Activated T-cell treated with anti-CD3 and anti-CD28 coated beads, Interleukin-2, amount 50 U/mL, for 24 hours (primary cell): ENCODE measurements around the gene HIVEP2.
A peak's percentile ranks its signal among the peaks of the same experiment; 100 is the strongest.

Source experiments
- DNase-seq: peaks from one replicate; pipeline ENCODE4 v3.0.0-alpha.2; 2020
- H3K27ac Mint-ChIP-seq: 2 replicates; pipeline ENCODE4 v1.8.0; 2020; ENCODE audit warnings: mild to moderate bottlenecking, mixed read lengths
- H3K27me3 Mint-ChIP-seq: 2 replicates; pipeline ENCODE4 v1.8.0; 2020; ENCODE audit warnings: mixed read lengths
- H3K36me3 Mint-ChIP-seq: 2 replicates; pipeline ENCODE4 v1.8.0; 2020; ENCODE audit warnings: low read depth, mixed read lengths
- H3K4me1 Mint-ChIP-seq: 2 replicates; pipeline ENCODE4 v1.8.0; 2020; ENCODE audit warnings: low read depth, mixed read lengths
- H3K4me3 Mint-ChIP-seq: 2 replicates; pipeline ENCODE4 v1.8.0; 2020; ENCODE audit warnings: mild to moderate bottlenecking, moderate library complexity, mixed read lengths
- H3K9me3 Mint-ChIP-seq: 2 replicates; pipeline ENCODE4 v1.8.0; 2020; ENCODE audit warnings: mixed read lengths

Gene HIVEP2

DNA sequence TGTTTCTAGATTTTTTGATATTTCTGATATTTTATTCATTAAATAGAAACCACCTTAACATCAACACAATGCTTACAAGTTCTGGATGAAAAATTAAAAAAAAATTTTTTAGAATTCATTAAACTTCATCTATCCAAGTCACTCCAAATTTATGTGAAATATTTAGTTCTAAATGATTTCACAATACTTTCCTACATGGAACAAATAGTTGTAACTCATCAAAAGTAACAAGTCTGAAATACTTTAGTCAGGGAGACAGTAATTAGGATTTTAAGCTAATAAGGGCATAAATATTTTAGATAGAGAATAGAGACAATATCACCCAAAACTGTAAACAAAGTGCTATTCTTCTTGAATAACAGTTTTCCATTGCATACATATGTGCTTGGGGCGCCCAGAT lies 147.8 kb downstream of the HIVEP2 start:
- H3K9me3 Mint-ChIP-seq = peaks cover 8% of the 10 kb centered on the region
- no peak overlapping the region for H3K4me3 Mint-ChIP-seq
- H3K4me1 Mint-ChIP-seq = peaks cover 87% of the 10 kb centered on the region
- no peak overlapping the region for H3K27ac Mint-ChIP-seq
- no peaks in the 10 kb centered on the region for H3K27me3 Mint-ChIP-seq
- DNase-seq = no peak
- peaks cover 59% of the 10 kb centered on the region for H3K36me3 Mint-ChIP-seq

DNA sequence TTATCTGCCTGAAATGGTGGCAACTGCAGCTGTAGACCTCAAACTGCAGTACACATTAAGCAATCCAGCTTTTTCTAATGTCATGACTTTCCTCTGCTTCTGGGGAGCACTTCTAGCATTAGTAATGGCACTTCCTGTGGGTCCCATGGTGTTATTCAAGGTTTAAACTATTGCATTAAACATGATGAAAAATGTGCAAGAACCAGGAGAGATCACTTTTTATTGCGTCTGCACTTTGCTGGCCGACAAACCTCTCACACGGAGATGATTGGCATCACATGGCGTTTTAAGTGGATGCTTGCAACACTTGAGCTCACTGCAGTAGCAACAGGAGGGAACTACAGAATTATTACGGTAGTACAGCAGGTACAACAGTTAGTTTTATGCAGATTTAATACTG lies 148.4 kb downstream of the HIVEP2 start:
- Mint-ChIP-seq H3K27ac (peak overlapping the region; percentile 9), H3K36me3 (peaks cover 58% of the 10 kb centered on the region), H3K9me3 (peaks cover 4% of the 10 kb centered on the region), H3K4me3 (no peak overlapping the region), H3K27me3 (no peaks in the 10 kb centered on the region), H3K4me1 (peaks cover 87% of the 10 kb centered on the region)
- DNase-seq = no peak

DNA sequence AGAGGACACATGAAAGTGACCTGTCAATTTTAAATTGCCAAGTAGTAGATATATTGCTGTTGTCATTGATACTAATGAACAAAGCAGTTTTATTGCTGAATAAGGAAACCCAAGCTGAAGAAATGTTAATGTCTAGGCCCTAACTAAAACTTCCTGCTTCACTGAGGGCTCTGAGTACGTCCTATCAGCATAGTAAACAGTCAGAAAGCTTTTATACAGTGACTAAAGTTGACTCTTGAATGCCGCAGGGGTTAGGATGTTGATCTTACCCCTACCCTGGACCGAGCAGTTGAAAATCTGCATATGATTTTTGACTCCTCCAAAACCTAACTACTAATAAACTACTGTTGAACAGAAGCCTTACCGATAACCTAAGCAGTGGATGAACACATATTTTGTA lies 149.0 kb downstream of the HIVEP2 start:
- Mint-ChIP-seq H3K4me1 (peaks cover 86% of the 10 kb centered on the region), H3K27ac (peak overlapping the region; percentile 72), H3K36me3 (peaks cover 53% of the 10 kb centered on the region), H3K9me3 (peaks cover 3% of the 10 kb centered on the region), H3K27me3 (no peaks in the 10 kb centered on the region), H3K4me3 (no peak overlapping the region)
- DNase-seq = no peak

DNA sequence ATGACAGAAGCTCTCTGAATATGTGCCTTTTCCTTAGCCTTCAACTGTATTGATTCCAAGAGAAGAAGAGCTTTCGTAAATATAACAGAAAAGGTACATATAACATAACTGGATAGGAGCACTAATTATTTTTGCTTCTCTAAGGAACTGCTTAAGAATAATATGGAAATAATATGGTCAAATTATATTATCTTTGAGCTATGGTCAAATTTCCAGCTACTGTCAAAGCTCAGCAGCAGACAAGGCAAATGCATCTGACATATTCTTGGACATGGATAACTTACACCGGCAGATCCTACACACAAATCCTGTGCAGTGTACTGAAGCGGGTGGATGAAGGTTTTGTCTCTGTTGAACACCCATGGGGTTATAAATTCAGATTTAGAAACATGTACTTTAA lies 150.6 kb downstream of the HIVEP2 start:
- peaks cover 51% of the 10 kb centered on the region for H3K36me3 Mint-ChIP-seq
- H3K4me3 Mint-ChIP-seq = no peak overlapping the region
- H3K27me3 Mint-ChIP-seq = no peaks in the 10 kb centered on the region
- peaks cover 82% of the 10 kb centered on the region for H3K4me1 Mint-ChIP-seq
- no peak for DNase-seq
- H3K9me3 Mint-ChIP-seq = peaks cover 3% of the 10 kb centered on the region
- H3K27ac Mint-ChIP-seq = no peak overlapping the region

DNA sequence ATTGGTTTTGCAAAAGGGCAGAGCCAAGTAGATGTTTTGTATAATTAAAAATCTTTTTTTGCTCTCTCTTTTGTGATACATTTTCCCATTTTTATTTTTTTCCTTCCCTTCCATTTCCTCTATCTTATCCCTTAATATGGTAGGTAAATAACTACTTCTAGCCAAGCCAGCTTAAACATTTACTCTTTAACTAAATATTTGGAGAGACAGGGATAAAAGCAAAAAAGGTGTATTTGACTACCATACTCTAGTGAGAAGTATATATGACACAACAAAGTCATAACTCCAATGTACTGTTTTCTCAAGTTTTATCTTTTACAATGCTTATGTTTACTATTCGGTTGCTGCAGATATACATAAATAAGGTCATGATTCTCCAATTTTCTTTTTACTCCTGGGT lies 154.7 kb downstream of the HIVEP2 start:
- Mint-ChIP-seq H3K4me1 (peaks cover 82% of the 10 kb centered on the region), H3K4me3 (no peak overlapping the region), H3K36me3 (peaks cover 60% of the 10 kb centered on the region), H3K27ac (no peak overlapping the region), H3K27me3 (no peaks in the 10 kb centered on the region), H3K9me3 (peaks cover 5% of the 10 kb centered on the region)
- DNase-seq = no peak

DNA sequence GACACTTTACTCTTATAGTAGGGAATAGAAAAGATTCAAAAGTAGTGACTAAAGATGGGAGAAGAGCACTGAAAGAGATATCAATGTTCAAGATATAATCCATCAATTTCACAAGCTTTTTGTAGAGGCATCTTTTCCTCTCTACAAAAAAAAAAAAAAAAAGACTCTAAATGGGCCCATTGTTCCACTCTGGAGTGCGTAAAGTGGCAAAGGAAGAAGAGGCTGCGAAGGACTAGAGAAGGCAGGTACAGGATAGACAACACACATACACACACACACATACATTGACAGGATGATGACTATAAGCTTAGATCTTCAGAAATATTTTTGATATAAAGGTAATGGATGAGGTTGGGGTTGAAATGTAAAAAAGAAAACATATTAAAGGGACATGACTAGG lies 157.6 kb downstream of the HIVEP2 start:
- H3K27ac Mint-ChIP-seq = peak overlapping the region; percentile 79
- peaks cover 79% of the 10 kb centered on the region for H3K4me1 Mint-ChIP-seq
- no peak overlapping the region for H3K4me3 Mint-ChIP-seq
- no peaks in the 10 kb centered on the region for H3K27me3 Mint-ChIP-seq
- H3K36me3 Mint-ChIP-seq = peaks cover 62% of the 10 kb centered on the region
- DNase-seq = no peak
- peaks cover 5% of the 10 kb centered on the region for H3K9me3 Mint-ChIP-seq

DNA sequence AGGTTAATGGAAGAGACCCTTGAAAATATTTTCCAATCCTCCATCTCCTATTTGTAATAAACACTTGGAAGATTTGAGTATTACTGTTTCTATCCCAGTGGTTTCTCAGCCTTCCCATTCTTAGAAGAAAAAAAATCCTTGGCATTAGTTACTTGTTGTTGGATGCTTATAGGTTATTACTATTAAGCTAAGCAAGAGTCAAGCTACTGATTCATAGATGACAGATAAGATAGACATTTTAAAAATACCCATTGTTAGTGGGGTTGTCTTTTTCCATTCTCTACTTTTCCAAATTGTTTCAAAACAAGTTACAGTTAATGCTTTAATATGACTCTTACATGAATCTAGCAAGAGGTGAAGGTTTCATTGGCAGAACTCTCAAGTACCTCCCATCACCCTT lies 158.5 kb downstream of the HIVEP2 start:
- Mint-ChIP-seq H3K27me3 (no peaks in the 10 kb centered on the region), H3K27ac (peak overlapping the region; percentile 76), H3K9me3 (peaks cover 5% of the 10 kb centered on the region), H3K4me1 (peaks cover 79% of the 10 kb centered on the region), H3K36me3 (peaks cover 64% of the 10 kb centered on the region), H3K4me3 (no peak overlapping the region)
- no peak for DNase-seq

DNA sequence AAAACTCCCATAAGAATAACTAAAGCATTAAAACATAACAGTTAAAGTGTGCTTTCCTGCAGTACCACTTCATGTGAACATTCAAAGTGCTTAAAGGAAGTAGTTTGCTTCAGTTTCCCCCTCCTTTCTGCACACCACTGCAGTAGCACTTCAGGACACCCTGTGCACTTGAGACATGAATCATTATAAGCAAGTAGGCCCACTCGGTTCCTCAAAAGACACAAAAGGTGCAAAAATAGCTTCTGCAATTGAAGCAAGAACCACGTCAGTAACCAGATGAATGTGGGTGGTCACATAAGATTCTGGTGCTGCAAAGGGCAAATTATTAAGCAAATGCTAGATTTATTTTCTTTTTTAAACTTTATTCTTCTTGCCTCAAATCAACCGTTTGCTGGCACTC lies 160.6 kb downstream of the HIVEP2 start:
- no peak overlapping the region for H3K4me3 Mint-ChIP-seq
- peaks cover 5% of the 10 kb centered on the region for H3K9me3 Mint-ChIP-seq
- H3K36me3 Mint-ChIP-seq = peaks cover 68% of the 10 kb centered on the region
- peak overlapping the region; percentile 92 for H3K27ac Mint-ChIP-seq
- H3K4me1 Mint-ChIP-seq = peaks cover 79% of the 10 kb centered on the region
- DNase-seq = no peak
- no peaks in the 10 kb centered on the region for H3K27me3 Mint-ChIP-seq

DNA sequence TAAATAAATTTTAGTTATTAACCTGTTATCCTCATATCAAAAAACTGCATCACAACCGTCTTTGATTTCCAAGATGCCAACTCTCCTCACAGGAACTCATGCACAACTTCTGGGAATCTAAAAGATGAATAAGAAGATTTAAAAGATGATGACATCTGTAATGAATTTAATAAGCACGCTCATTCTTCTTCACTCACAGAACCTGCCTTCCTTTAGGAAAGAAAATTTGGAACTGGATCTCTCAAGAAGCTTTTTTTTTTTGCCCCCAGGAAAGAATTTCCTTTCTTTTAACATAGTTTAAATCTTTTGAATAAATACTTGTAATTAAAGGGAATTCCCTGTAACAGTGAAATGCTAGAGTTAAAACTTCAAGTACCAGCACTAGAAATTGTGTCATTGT lies 161.5 kb downstream of the HIVEP2 start:
- H3K27me3 Mint-ChIP-seq = no peaks in the 10 kb centered on the region
- H3K27ac Mint-ChIP-seq = peak overlapping the region; percentile 73
- DNase-seq = no peak
- H3K36me3 Mint-ChIP-seq = peaks cover 67% of the 10 kb centered on the region
- peaks cover 5% of the 10 kb centered on the region for H3K9me3 Mint-ChIP-seq
- no peak overlapping the region for H3K4me3 Mint-ChIP-seq
- peaks cover 76% of the 10 kb centered on the region for H3K4me1 Mint-ChIP-seq

DNA sequence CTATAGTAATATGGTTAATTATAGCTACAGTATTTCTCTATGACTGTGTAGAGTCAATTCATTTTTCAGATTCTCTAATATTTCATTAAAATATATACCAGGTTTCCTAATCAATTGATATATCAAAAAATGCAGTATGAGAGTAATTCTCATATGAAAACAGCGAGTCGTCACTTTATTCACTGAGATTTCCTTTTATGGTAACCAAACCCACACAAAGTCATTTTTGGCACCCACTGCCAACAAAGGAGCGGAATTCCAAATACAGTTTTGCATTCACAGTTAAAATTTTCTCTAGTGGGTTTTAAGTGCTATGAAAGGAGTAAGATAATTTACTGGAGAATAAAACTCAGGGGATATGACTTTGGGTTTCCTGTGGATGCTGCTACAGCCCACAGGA lies 163.8 kb downstream of the HIVEP2 start:
- peaks cover 62% of the 10 kb centered on the region for H3K36me3 Mint-ChIP-seq
- H3K4me1 Mint-ChIP-seq = peaks cover 71% of the 10 kb centered on the region
- no peak for DNase-seq
- peak overlapping the region; percentile 58 for H3K27ac Mint-ChIP-seq
- H3K27me3 Mint-ChIP-seq = no peaks in the 10 kb centered on the region
- H3K9me3 Mint-ChIP-seq = no peaks in the 10 kb centered on the region
- no peak overlapping the region for H3K4me3 Mint-ChIP-seq

DNA sequence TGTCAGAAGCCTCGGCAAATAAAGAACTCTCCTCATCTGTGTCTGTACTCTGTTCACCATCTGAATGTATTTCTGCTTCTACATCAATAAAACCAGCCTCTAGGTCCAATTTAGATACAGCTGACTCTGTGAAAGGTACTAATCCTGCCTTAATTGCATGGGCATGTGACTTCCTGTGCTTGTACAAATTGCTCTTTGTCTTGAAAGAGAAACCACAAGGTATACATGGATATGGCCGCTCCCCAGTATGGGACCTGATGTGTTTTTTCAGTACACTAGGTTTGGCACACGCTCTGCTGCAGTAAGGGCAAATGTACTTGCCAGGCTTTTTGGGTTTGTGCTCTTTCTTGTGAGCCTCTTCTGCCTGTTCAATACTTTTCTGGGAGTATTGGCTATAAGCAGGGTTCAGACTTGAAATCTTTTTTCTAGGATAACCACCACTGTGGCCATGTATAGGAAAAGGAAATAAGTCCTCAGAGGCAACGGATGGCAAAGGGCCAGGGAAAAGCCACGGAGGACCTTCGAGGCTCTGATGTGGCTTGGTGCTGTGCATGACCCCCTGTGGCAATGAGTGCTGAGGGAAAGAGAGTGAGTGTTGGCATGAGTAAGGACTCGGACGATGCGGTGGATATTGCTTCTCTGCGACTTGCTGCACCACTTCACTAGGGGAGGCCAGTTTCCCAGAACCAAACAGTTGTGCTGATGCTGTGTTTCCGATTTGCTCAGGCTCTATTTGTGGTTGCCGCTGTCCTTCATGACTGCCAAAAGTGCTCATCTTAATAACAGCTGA lies 170.9 kb downstream of the HIVEP2 start:
- Mint-ChIP-seq H3K27me3 (no peaks in the 10 kb centered on the region), H3K4me3 (peak overlapping the region; percentile 22), H3K27ac (peak overlapping the region; percentile 89), H3K4me1 (peaks cover 70% of the 10 kb centered on the region), H3K36me3 (peaks cover 79% of the 10 kb centered on the region), H3K9me3 (no peaks in the 10 kb centered on the region)
- no peak for DNase-seq

DNA sequence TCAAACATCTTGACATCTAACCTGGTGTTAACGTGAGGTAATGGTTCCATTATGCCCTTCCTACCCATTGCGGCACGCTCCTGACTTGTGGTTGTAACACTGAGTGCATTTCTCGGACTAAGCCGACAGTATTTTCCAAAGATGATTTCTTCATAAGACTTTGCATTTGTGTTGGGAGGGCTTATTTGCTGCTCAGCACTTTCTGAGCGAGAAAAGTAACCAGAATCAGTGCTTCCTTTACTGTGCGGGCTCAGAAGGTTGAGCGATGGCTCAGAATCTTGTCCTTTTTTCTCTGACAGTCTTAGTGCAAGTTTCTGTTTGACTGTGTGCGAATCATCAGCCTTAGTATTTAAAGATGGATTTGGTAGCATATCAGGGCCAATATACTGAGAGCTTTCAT lies 171.7 kb downstream of the HIVEP2 start:
- Mint-ChIP-seq H3K36me3 (peaks cover 83% of the 10 kb centered on the region), H3K9me3 (no peaks in the 10 kb centered on the region), H3K4me3 (peak overlapping the region; percentile 22), H3K27ac (peak overlapping the region; percentile 89), H3K27me3 (no peaks in the 10 kb centered on the region), H3K4me1 (peaks cover 69% of the 10 kb centered on the region)
- no peak for DNase-seq

DNA sequence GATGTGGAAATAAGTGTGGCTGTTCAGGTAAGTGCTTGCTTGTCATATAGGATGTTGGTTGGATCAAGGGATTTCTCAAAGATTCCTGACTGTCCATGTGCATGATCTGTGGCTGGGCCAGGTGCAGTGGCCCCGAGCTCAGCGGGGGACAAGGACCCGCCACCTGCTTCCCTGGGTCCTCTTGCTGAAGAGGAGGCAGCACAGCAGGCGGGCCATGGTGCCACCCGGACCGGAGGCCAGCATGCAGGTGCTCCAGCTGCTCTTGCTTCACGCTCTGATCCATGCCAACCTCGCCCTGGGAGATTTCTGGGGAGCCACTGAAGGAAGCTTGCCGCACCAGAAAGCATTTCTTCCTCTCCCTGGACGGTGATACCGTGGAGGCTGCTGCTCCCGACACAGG lies 173.8 kb downstream of the HIVEP2 start:
- peaks cover 91% of the 10 kb centered on the region for H3K36me3 Mint-ChIP-seq
- no peaks in the 10 kb centered on the region for H3K27me3 Mint-ChIP-seq
- peaks cover 73% of the 10 kb centered on the region for H3K4me1 Mint-ChIP-seq
- H3K4me3 Mint-ChIP-seq = no peak overlapping the region
- no peaks in the 10 kb centered on the region for H3K9me3 Mint-ChIP-seq
- H3K27ac Mint-ChIP-seq = peak overlapping the region; percentile 37
- no peak for DNase-seq

DNA sequence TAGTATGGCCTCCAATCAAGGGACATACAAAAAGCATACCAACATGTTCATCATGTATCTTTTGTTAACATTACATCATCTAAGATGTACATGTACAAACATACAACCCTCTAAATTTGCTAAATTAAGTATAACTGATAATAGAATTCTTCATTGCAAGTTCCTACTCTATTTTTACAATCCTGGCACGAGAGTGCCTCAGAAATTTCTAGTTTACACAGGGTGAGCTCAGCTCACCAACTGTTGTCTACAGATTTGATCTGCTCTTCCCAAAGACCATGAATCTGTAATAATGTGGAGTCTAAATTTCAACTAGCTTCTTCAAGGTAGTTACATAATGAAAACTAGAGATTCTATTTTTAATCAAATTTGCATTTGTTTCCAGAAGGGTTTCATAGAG lies 179.7 kb downstream of the HIVEP2 start:
- Mint-ChIP-seq H3K9me3 (no peaks in the 10 kb centered on the region), H3K4me3 (no peak overlapping the region), H3K27me3 (no peaks in the 10 kb centered on the region), H3K27ac (peak overlapping the region; percentile 40), H3K4me1 (peaks cover 64% of the 10 kb centered on the region), H3K36me3 (peaks cover 93% of the 10 kb centered on the region)
- DNase-seq = no peak

DNA sequence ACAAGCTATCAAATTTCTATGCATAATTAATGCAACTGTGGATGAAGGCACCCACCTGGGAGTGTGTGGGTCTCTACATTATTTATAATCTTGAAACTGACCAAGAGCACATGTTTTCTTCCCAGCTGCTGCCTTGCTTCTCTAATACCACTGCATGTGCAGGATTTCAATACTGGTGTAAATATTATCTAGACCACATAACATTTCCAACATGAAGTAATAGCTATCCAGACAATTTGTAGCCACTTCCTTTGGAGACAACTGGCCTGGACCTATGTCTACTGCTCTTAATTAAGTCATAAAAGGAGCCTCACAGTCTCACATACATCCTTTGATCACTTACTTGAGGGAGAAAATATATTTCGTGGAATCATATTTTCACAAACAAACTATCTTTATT lies 180.7 kb downstream of the HIVEP2 start:
- DNase-seq = no peak
- Mint-ChIP-seq H3K36me3 (peaks cover 93% of the 10 kb centered on the region), H3K4me3 (no peak overlapping the region), H3K27ac (peak overlapping the region; percentile 26), H3K4me1 (peaks cover 57% of the 10 kb centered on the region), H3K27me3 (no peaks in the 10 kb centered on the region), H3K9me3 (no peaks in the 10 kb centered on the region)

DNA sequence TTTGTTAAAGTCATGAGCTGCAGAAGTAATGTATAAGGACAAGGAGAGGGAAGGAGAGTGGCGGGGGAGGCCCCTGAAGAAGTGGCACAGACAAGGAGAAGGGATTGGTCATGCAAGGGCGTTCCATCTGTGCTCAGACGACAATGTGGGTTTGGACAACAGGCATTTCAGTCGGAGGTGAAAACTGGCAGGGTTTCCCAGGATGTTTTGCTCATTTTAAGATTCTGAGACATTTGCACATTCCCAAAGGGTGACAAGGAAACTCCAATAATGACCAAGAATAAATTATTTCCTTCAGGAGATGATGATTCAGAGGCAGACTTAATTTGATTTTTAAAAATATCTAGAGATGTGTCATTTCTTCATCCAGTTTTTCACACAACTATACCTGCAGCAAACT lies 181.8 kb downstream of the HIVEP2 start:
- Mint-ChIP-seq H3K27ac (peak overlapping the region; percentile 42), H3K27me3 (no peaks in the 10 kb centered on the region), H3K4me1 (peaks cover 52% of the 10 kb centered on the region), H3K4me3 (no peak overlapping the region), H3K36me3 (peaks cover 93% of the 10 kb centered on the region), H3K9me3 (no peaks in the 10 kb centered on the region)
- DNase-seq = no peak
